Mesothelial cell of epicardium (in vitro differentiated cells): ENCODE data around the gene CPED1. TPM values are rescaled to one million over a fixed set of nuclear protein-coding genes. Genes with fewer than 3 reads are reported as not detected.
"Not testable (repeated sequence)": the region's sequence is repeated elsewhere in the genome, so short reads cannot be mapped to it uniquely, and the experiment has no call there.

Experiments used
- DNase-seq, 2 experiments: peaks; one replicate each; pipeline ENCODE4 v3.0.0; 2021; ENCODE audit warnings: low spot score in 2 of 2; ENCODE audit not compliant: unreplicated experiment in 2 of 2
- H3K27ac Mint-ChIP-seq: 2 replicates; pipeline ENCODE4 v1.8.0; 2021; ENCODE audit warnings: mixed read lengths
- H3K27me3 Mint-ChIP-seq: 2 replicates; pipeline ENCODE4 v1.8.0; 2021; ENCODE audit warnings: low read depth, mixed read lengths
- H3K36me3 Mint-ChIP-seq: 2 replicates; pipeline ENCODE4 v1.8.0; 2021; ENCODE audit warnings: mixed read lengths
- H3K4me1 Mint-ChIP-seq: 2 replicates; pipeline ENCODE4 v1.8.0; 2021; ENCODE audit warnings: mixed read lengths
- H3K4me3 Mint-ChIP-seq: 2 replicates; pipeline ENCODE4 v1.8.0; 2021; ENCODE audit warnings: mild to moderate bottlenecking, moderate library complexity, mixed read lengths
- H3K9me3 Mint-ChIP-seq: 2 replicates; pipeline ENCODE4 v1.8.0; 2021; ENCODE audit warnings: mixed read lengths
- total RNA-seq: library from RNA; stranded (reverse); gene quantifications from 3 replicates; pipeline ENCODE4 v1.2.1, GENCODE V29; 2021
- TF ChIP-seq, protein P1 (sequence below): fragments of 200-600 bp; sonication (generic); IDR thresholded peaks from one replicate; pipeline ENCODE4 v1.5.0; 2021; ENCODE audit warnings: antibody characterized with exemption; ENCODE audit not compliant: unreplicated experiment

Gene CPED1
- total RNA-seq, 1 donor from 2014 or later: 25.6 TPM

DNA sequence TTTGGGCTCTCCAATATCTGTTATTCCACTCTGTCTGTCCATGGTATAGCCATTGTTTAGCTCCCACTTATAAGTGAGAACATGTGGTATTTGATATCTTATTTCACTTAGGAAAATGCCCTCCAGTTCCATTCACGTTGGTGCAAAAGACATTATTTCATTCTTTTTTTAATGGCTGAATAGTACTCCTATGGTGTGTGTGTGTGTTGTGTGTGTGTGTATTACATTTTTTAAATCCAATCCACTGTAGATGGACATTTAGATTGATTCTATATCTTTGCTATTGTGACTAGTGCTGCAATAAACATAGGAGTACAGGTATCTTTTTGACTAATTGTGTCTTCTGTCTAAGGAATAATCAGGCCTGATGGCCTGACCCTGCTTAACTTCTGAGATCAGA lies 7.4 kb upstream of the CPED1 start:
- Mint-ChIP-seq H3K4me3 (no peak overlapping the region), H3K27ac (no peak overlapping the region), H3K36me3 (no peaks in the 10 kb centered on the region), H3K9me3 (no peaks in the 10 kb centered on the region), H3K4me1 (peaks cover 26% of the 10 kb centered on the region), H3K27me3 (no peaks in the 10 kb centered on the region)
- DNase-seq: no peak
- TF ChIP-seq, protein P1, sequence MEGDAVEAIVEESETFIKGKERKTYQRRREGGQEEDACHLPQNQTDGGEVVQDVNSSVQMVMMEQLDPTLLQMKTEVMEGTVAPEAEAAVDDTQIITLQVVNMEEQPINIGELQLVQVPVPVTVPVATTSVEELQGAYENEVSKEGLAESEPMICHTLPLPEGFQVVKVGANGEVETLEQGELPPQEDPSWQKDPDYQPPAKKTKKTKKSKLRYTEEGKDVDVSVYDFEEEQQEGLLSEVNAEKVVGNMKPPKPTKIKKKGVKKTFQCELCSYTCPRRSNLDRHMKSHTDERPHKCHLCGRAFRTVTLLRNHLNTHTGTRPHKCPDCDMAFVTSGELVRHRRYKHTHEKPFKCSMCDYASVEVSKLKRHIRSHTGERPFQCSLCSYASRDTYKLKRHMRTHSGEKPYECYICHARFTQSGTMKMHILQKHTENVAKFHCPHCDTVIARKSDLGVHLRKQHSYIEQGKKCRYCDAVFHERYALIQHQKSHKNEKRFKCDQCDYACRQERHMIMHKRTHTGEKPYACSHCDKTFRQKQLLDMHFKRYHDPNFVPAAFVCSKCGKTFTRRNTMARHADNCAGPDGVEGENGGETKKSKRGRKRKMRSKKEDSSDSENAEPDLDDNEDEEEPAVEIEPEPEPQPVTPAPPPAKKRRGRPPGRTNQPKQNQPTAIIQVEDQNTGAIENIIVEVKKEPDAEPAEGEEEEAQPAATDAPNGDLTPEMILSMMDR: no peak

DNA sequence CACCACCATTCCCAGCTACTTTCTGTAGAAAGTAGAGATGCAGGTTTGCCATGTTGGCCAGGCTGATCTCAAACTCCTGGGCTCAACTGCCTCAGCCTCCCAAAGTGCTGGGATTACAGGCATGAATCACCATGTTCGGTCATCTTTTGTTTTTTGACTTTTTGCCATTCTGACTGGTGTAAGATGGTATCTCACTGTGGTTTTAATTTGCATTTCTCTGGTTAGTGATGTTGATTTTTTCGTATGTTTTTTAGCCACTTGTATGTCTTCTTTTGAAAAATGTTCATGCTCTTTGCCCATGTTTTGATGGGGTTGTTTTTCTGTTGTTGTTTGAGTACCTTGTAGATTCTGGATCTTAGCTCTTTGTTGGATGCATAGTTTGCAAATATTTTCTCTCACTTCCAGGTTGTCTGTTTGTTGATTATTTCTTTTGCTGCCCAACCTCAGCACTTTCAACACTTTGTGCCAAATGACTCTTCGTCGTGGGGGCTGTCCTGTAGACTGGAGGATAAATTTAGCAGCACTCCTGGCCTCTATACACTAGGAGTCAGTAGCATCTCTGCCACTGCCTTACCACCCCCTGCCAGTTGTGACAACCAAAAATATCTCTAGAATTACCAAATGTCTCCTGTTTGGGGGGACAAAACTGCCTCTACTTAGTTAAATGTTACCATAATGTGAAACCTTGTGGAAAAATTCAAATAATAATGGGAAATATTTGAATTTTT lies 6.5 kb upstream of the CPED1 start:
- H3K27ac Mint-ChIP-seq: no peak overlapping the region
- TF ChIP-seq, protein P1: no peak
- H3K4me1 Mint-ChIP-seq: peaks cover 30% of the 10 kb centered on the region
- no peak for DNase-seq
- H3K9me3 Mint-ChIP-seq: no peaks in the 10 kb centered on the region
- no peaks in the 10 kb centered on the region for H3K36me3 Mint-ChIP-seq
- H3K27me3 Mint-ChIP-seq: peaks cover 2% of the 10 kb centered on the region
- no peak overlapping the region for H3K4me3 Mint-ChIP-seq

DNA sequence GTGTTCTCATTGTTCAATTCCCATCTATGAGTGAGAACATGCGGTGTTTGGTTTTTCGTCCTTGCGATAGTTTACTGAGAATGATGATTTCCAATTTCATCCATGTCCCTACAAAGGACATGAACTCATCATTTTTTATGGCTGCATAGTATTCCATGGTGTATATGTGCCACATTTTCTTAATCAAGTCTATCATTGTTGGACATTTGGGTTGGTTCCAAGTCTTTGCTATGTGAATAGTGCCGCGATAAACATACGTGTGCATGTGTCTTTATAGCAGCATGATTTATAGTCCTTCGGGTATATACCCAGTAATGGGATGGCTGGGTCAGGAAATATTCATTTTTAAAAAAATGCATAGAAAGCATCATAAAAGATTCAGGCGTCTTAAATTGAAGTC lies 4.9 kb upstream of the CPED1 start:
- DNase-seq, H3K4me3 Mint-ChIP-seq, H3K36me3 Mint-ChIP-seq, H3K27ac Mint-ChIP-seq, H3K27me3 Mint-ChIP-seq, H3K9me3 Mint-ChIP-seq: not testable (repeated sequence)
- peaks cover 40% of the 10 kb centered on the region for H3K4me1 Mint-ChIP-seq

DNA sequence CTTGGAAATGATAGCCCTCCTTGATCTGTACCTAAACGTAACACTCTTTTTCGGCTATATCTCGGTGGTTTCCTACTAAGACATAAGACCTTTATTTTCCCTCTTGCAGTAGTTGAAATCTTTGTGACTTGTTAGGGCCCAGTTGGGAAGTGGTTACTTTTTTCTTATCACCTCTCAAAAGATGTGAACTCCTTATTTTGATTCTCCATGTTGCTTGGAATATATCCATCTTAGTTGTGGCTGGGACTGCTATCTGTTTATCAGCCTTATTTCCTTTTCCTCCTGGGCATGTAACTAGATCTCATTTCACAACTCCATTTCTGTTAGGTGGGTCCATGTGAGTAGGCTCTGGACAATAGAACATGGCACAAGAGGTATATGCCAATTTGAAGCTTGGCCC lies 4.1 kb upstream of the CPED1 start:
- no peaks in the 10 kb centered on the region for H3K9me3 Mint-ChIP-seq
- no peaks in the 10 kb centered on the region for H3K36me3 Mint-ChIP-seq
- TF ChIP-seq, protein P1: no peak
- peaks cover 11% of the 10 kb centered on the region for H3K27me3 Mint-ChIP-seq
- H3K27ac Mint-ChIP-seq: no peak overlapping the region
- H3K4me3 Mint-ChIP-seq: no peak overlapping the region
- peaks cover 42% of the 10 kb centered on the region for H3K4me1 Mint-ChIP-seq
- DNase-seq: no peak

DNA sequence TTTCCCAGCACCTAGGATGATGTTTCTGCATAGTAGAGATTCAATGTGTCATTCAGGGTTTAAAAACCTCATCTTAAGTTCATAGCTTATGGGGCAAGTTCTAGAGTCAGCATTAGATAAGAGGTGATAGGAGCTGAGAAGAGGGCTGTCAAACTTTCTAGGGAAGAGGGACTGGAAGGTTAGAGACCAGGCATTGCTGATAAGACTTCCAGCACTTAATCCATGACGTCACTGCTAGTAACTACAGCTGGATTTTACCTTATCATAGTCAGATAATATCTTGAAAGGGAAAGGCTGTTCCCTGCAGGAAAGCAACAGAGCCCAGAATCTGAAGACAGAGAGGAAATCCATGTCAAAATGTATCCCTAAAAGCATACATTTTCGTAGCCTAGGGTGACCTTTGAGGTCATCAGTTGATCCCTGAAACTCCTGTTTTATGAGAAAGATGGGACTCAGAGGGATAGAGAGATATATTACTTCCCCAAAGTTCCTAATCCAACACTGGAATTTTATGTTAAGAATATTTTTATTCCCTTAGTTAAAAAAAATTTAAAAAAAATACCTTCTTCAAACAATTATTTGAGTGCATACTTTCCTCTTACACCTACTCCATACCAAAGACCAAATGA lies 3.3 kb upstream of the CPED1 start:
- Mint-ChIP-seq H3K36me3 (no peaks in the 10 kb centered on the region), H3K27ac (peak overlapping the region; percentile 36), H3K4me1 (peaks cover 41% of the 10 kb centered on the region), H3K27me3 (peaks cover 20% of the 10 kb centered on the region), H3K4me3 (no peak overlapping the region), H3K9me3 (no peaks in the 10 kb centered on the region)
- TF ChIP-seq, protein P1: no peak
- no peak for DNase-seq

DNA sequence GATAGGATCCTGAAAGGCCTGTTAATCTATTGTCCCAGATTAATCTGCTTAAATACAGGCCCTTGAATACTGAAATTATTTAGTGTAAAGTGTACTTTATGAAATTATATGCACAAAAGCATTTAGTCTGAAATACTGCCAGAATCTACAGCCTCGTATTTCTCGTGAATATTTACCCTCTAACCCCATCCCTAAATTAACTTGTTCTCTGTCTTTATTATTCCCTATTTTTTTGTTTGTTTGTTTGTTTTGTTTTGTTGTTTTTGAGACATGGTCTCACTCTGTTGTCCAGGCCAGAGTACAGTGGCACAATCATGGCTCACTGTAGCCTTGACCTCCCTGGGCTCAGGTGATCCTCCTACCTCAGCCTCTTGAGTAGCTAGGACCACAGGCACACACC lies 2.7 kb upstream of the CPED1 start:
- no peaks in the 10 kb centered on the region for H3K9me3 Mint-ChIP-seq
- no peak for DNase-seq
- H3K4me3 Mint-ChIP-seq: no peak overlapping the region
- H3K27me3 Mint-ChIP-seq: peaks cover 23% of the 10 kb centered on the region
- H3K36me3 Mint-ChIP-seq: no peaks in the 10 kb centered on the region
- peak overlapping the region; percentile 36 for H3K27ac Mint-ChIP-seq
- TF ChIP-seq, protein P1: no peak
- peaks cover 39% of the 10 kb centered on the region for H3K4me1 Mint-ChIP-seq
